NT2/D1 (cell line): Measurements from ENCODE around the gene CIAO3.
A peak's percentile ranks its signal among the peaks of the same experiment; 100 is the strongest.

Source experiments
- DNase-seq: peaks from one replicate; pipeline ENCODE4 v3.0.0-alpha.2; 2011; ENCODE audit warnings: low read depth, low spot score
- H3K27me3 ChIP-seq: 2 replicates; pipeline ENCODE4 v1.6.0; 2011; ENCODE audit warnings: mild to moderate bottlenecking; ENCODE audit not compliant: insufficient read length, insufficient read depth
- H3K36me3 ChIP-seq: 2 replicates; pipeline ENCODE4 v1.6.1; 2011; ENCODE audit warnings: mild to moderate bottlenecking, low read length, mixed read lengths; ENCODE audit not compliant: insufficient read depth, insufficient read length
- H3K4me1 ChIP-seq: 2 replicates; pipeline ENCODE4 v1.5.1; 2011; ENCODE audit not compliant: insufficient read depth, insufficient read length
- H3K4me3 ChIP-seq: 2 replicates; pipeline ENCODE4 v1.5.1; 2011; ENCODE audit warnings: low read depth; ENCODE audit not compliant: insufficient read length
- H3K9ac ChIP-seq: 2 replicates; pipeline ENCODE4 v1.6.0; 2011; ENCODE audit warnings: low read depth; ENCODE audit not compliant: insufficient read length
- H3K9me3 ChIP-seq: 2 replicates; pipeline ENCODE4 v1.5.1; 2011; ENCODE audit warnings: mild to moderate bottlenecking, low read length; ENCODE audit not compliant: insufficient read depth
- SUZ12 ChIP-seq: IDR thresholded peaks from 2 replicates; pipeline ENCODE4 v1.6.1; 2011; ENCODE audit not compliant: insufficient read length, insufficient read depth; ENCODE audit errors: extremely low read depth
- YY1 ChIP-seq: IDR thresholded peaks from 2 replicates; pipeline ENCODE4 v1.6.1; 2011; ENCODE audit not compliant: insufficient read length, insufficient read depth
- ZNF274 ChIP-seq: IDR thresholded peaks from 2 replicates; pipeline ENCODE4 v1.6.1; 2011; ENCODE audit warnings: mild to moderate bottlenecking, low read depth, low read length

CIAO3 gene

GRCh38 chr16:708019-708418 is 32.8 kb downstream of the CIAO3 start:
- TF ChIP-seq ZNF274: no peak
- no peak for TF ChIP-seq SUZ12
- no peak for TF ChIP-seq YY1
- H3K36me3 ChIP-seq: no peaks in the 10 kb centered on the region
- no peak overlapping the region for H3K4me3 ChIP-seq
- H3K27me3 ChIP-seq: peaks cover 84% of the 10 kb centered on the region
- H3K9me3 ChIP-seq: no peaks in the 10 kb centered on the region
- H3K9ac ChIP-seq: no peak overlapping the region
- DNase-seq: no peak
- peaks cover 30% of the 10 kb centered on the region for H3K4me1 ChIP-seq

GRCh38 chr16:707062-707538 is 33.7 kb downstream of the CIAO3 start:
- H3K4me3 ChIP-seq: no peak overlapping the region
- H3K27me3 ChIP-seq: peaks cover 93% of the 10 kb centered on the region
- no peak overlapping the region for H3K9ac ChIP-seq
- no peak for DNase-seq
- H3K9me3 ChIP-seq: no peaks in the 10 kb centered on the region
- TF ChIP-seq ZNF274: no peak
- TF ChIP-seq SUZ12: no peak
- no peak for TF ChIP-seq YY1
- H3K36me3 ChIP-seq: no peaks in the 10 kb centered on the region
- H3K4me1 ChIP-seq: peaks cover 32% of the 10 kb centered on the region

- peak; percentile 41 for TF ChIP-seq SUZ12
- no peak for TF ChIP-seq YY1
- TF ChIP-seq ZNF274: no peak
- H3K4me1 ChIP-seq: peaks cover 35% of the 10 kb centered on the region
- H3K27me3 ChIP-seq: peaks cover 97% of the 10 kb centered on the region
- peak overlapping the region; percentile 24 for H3K4me3 ChIP-seq
- no peaks in the 10 kb centered on the region for H3K36me3 ChIP-seq
- H3K9me3 ChIP-seq: no peaks in the 10 kb centered on the region
- peak overlapping the region; percentile 56 for H3K9ac ChIP-seq
- DNase-seq: no peak
These were observed 34.4 kb downstream of the CIAO3 start for GRCh38 chr16:706189-707061.

- no peak for DNase-seq
- H3K9ac ChIP-seq: peak within 1 kb of the TSS; percentile 70
- H3K4me1 ChIP-seq: peaks cover 32% of the 10 kb centered on the region
- TF ChIP-seq YY1: no peak
- no peaks in the 10 kb centered on the region for H3K36me3 ChIP-seq
- peak within 1 kb of the TSS; percentile 50 for H3K4me3 ChIP-seq
- H3K9me3 ChIP-seq: no peaks in the 10 kb centered on the region
- peaks cover 97% of the 10 kb centered on the region for H3K27me3 ChIP-seq
These were observed 35.2 kb downstream of the CIAO3 start, which contains the start of gene FBXL16 for GRCh38 chr16:705431-706188. Gene FBXL16 (minus strand): TSS chr16:705801. CDS start chr16:697405, 8,396 bp downstream.

GRCh38 chr16:704552-705380 is 36.0 kb downstream of the CIAO3 start:
- H3K36me3 ChIP-seq: no peaks in the 10 kb centered on the region
- peaks cover 23% of the 10 kb centered on the region for H3K4me1 ChIP-seq
- peak overlapping the region; percentile 56 for H3K9ac ChIP-seq
- H3K9me3 ChIP-seq: no peaks in the 10 kb centered on the region
- H3K27me3 ChIP-seq: peaks cover 97% of the 10 kb centered on the region
- H3K4me3 ChIP-seq: peak overlapping the region; percentile 24
- no peak for TF ChIP-seq ZNF274
- no peak for TF ChIP-seq YY1
- no peak for TF ChIP-seq SUZ12
- no peak for DNase-seq

GRCh38 chr16:704047-704446 is 36.8 kb downstream of the CIAO3 start:
- DNase-seq: no peak
- Histone ChIP-seq H3K4me1 (peaks cover 22% of the 10 kb centered on the region), H3K4me3 (no peak overlapping the region), H3K9me3 (no peaks in the 10 kb centered on the region), H3K27me3 (peaks cover 97% of the 10 kb centered on the region), H3K36me3 (no peaks in the 10 kb centered on the region), H3K9ac (no peak overlapping the region)
- TF ChIP-seq SUZ12 (no peak), ZNF274 (no peak), YY1 (no peak)
